ENCODE data around the gene PHKB. TPM values are rescaled to one million over a fixed set of nuclear protein-coding genes. Genes with fewer than 3 reads are reported as not detected.
A peak's percentile ranks its signal among the peaks of the same experiment; 100 is the strongest.

Gene PHKB
- total and polyA plus RNA-seq, 2 donors from 2014 or later: 48.3 to 80.5 TPM

DNA sequence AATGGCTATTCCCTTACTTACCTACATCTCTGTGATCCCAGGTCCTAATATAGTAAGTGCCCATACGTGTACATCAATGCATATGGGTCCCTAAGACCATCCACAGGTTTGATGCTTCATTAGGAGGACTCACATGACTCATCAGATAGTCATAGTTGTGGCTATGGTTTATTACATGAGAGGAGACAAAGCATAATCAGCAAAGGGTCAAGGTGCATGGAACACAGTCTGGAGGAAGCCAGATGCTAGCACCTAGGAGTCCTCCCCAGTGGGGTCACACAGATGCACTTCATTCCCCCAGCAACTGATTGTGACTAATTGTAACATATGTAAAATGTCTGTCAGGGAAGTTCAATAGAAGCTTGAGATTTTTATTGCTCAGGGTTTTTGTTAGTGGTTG lies 42.8 kb downstream of the PHKB start:
- Histone ChIP-seq H3K27me3 (ENCODE audit: control insufficient read depth, insufficient read depth, low read length) (no peaks in the 10 kb centered on the region), H3K27ac (ENCODE audit: low read depth in 2 of 2, low read length in 2 of 2) (no peak overlapping the region), H3K4me3 (ENCODE audit: low read length in 3 of 3) (no peak overlapping the region), H3K9ac (ENCODE audit: low read length in 3 of 3) (no peak overlapping the region), H3K9me3 (ENCODE audit: control insufficient read depth in 2 of 3, insufficient read depth in 1 of 3, low read length in 3 of 3) (no peaks in the 10 kb centered on the region), H3K36me3 (ENCODE audit: control insufficient read depth in 2 of 3, insufficient read depth in 3 of 3, low read length in 3 of 3) (peaks cover 0 to 20% (median 12%) of the 10 kb centered on the region in 3 donors), H3K4me1 (ENCODE audit: control insufficient read depth in 2 of 3, insufficient read depth in 2 of 3, low read depth in 1 of 3, low read length in 3 of 3) (no peaks in the 10 kb centered on the region)
- TF ChIP-seq, protein P1, sequence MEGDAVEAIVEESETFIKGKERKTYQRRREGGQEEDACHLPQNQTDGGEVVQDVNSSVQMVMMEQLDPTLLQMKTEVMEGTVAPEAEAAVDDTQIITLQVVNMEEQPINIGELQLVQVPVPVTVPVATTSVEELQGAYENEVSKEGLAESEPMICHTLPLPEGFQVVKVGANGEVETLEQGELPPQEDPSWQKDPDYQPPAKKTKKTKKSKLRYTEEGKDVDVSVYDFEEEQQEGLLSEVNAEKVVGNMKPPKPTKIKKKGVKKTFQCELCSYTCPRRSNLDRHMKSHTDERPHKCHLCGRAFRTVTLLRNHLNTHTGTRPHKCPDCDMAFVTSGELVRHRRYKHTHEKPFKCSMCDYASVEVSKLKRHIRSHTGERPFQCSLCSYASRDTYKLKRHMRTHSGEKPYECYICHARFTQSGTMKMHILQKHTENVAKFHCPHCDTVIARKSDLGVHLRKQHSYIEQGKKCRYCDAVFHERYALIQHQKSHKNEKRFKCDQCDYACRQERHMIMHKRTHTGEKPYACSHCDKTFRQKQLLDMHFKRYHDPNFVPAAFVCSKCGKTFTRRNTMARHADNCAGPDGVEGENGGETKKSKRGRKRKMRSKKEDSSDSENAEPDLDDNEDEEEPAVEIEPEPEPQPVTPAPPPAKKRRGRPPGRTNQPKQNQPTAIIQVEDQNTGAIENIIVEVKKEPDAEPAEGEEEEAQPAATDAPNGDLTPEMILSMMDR (IDR thresholded peaks at IDR 0.05; ENCODE audit: borderline replicate concordance, extremely low read depth, insufficient read depth): no peak
- intact Hi-C loops (cut with DNase I): no loop called here
- FAIRE-seq: no peak
- peak in 1 of 5 donors; percentile 2 for DNase-seq

DNA sequence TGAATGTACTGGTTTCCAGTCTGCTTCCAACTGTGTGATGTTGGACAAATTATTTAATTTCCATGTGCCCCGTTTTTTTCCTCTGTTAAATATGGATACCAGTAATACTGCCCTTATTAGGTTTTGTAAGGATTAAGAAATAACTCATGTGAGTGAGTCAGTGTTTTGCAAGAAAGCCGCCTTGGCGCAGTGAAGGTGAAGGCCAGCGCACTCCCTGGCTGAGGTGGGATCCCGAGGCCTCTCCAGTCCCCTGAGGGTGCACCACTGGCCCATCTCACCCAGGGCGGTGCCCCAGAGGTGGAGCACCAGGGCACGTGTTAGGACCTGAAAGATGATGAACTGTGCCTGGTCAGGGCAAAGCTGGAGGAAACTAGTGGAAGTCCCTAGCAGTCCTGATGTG lies 43.5 kb downstream of the PHKB start:
- no peak overlapping the region for H3K4me3 ChIP-seq (ENCODE audit: low read length in 3 of 3)
- DNase-seq (no peak), FAIRE-seq (no peak)
- no peaks in the 10 kb centered on the region for H3K9me3 ChIP-seq (ENCODE audit: control insufficient read depth in 2 of 3, insufficient read depth in 1 of 3, low read length in 3 of 3)
- intact Hi-C loops (cut with DNase I): no loop called here
- TF ChIP-seq, protein P1 (IDR thresholded peaks at IDR 0.05; ENCODE audit: borderline replicate concordance, extremely low read depth, insufficient read depth): no peak
- H3K9ac ChIP-seq (ENCODE audit: low read length in 3 of 3): no peak overlapping the region
- H3K27me3 ChIP-seq (ENCODE audit: control insufficient read depth, insufficient read depth, low read length): no peaks in the 10 kb centered on the region
- H3K36me3 ChIP-seq (ENCODE audit: control insufficient read depth in 2 of 3, insufficient read depth in 3 of 3, low read length in 3 of 3): peaks cover 0 to 20% (median 12%) of the 10 kb centered on the region in 3 donors
- H3K4me1 ChIP-seq (ENCODE audit: control insufficient read depth in 2 of 3, insufficient read depth in 2 of 3, low read depth in 1 of 3, low read length in 3 of 3): no peaks in the 10 kb centered on the region
- no peak overlapping the region for H3K27ac ChIP-seq (ENCODE audit: low read depth in 2 of 2, low read length in 2 of 2)

DNA sequence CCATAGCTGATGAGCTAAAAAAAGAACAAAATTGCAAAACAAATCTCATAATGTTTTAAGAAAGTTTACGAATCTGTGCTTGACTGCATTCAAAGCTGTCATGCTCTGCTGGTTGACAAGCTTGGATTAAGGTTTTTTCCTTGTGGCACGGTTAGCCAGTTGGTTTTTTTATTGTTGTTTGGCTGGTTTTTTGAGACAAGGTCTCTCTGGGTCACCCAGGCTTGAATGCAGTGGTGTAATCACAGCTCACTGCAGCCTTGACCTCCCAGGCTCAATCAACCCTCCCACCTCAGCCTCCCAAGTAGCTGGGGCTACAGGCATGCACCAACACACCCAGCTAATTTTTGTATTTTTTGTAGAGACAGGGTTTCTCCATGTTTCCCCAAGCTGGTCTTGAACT lies 45.7 kb downstream of the PHKB start:
- FAIRE-seq: peak; percentile 21
- peaks cover 0 to 23% (median 10%) of the 10 kb centered on the region in 3 donors for H3K36me3 ChIP-seq (ENCODE audit: control insufficient read depth in 2 of 3, insufficient read depth in 3 of 3, low read length in 3 of 3)

More for the DNA sequence above, 45.7 kb downstream of the PHKB start:
- Histone ChIP-seq H3K9me3 (ENCODE audit: control insufficient read depth in 2 of 3, insufficient read depth in 1 of 3, low read length in 3 of 3) (no peaks in the 10 kb centered on the region), H3K9ac (ENCODE audit: low read length in 3 of 3) (no peak overlapping the region), H3K27ac (ENCODE audit: low read depth in 2 of 2, low read length in 2 of 2) (no peak overlapping the region), H3K27me3 (ENCODE audit: control insufficient read depth, insufficient read depth, low read length) (no peaks in the 10 kb centered on the region), H3K4me1 (ENCODE audit: control insufficient read depth in 2 of 3, insufficient read depth in 2 of 3, low read depth in 1 of 3, low read length in 3 of 3) (no peaks in the 10 kb centered on the region), H3K4me3 (ENCODE audit: low read length in 3 of 3) (no peak overlapping the region)
- intact Hi-C loops (cut with DNase I): no loop called here
- TF ChIP-seq, protein P1 (IDR thresholded peaks at IDR 0.05; ENCODE audit: borderline replicate concordance, extremely low read depth, insufficient read depth): no peak
- peak in 3 of 5 donors; percentile 14 to 50 (median 34) for DNase-seq

Measured in kidney (tissue), 14 donors.